HCT116 (cell line): ENCODE data around the gene PLEKHG5.

Experiments used
- CEBPB ChIP-seq: IDR thresholded peaks from 2 replicates; pipeline ENCODE4 v1.6.1; 2012; ENCODE audit warnings: low read depth
- CTCF ChIP-seq, 3 experiments: fragments of 200-600 bp in 1 of 3; sonication (generic) in 1 of 3; IDR thresholded peaks in 2 of 3; conservative IDR thresholded peaks in 1 of 3; 2 replicates each; pipeline ENCODE4 v1.5.1; 2012 to 2017; ENCODE audit warnings: low read depth in 2 of 3, low read length in 2 of 3, antibody characterized with exemption in 1 of 3, borderline replicate concordance in 1 of 3, control low read depth in 1 of 3, mild to moderate bottlenecking in 1 of 3, mixed read lengths in 1 of 3, mixed run types in 1 of 3, moderate library complexity in 1 of 3; ENCODE audit not compliant: insufficient read depth in 1 of 3
- ELF1 ChIP-seq: IDR thresholded peaks from 2 replicates; pipeline ENCODE4 v1.6.1; 2012; ENCODE audit warnings: low read depth, borderline replicate concordance
- POLR2A ChIP-seq: IDR thresholded peaks from 2 replicates; pipeline ENCODE4 v1.7.0; 2011; ENCODE audit warnings: borderline replicate concordance; ENCODE audit not compliant: insufficient read depth, insufficient read length; ENCODE audit errors: extremely low read depth
- RAD21 ChIP-seq: IDR thresholded peaks from 2 replicates; pipeline ENCODE4 v1.6.1; 2012; ENCODE audit warnings: low read depth, mild to moderate bottlenecking
- SIN3A ChIP-seq: IDR thresholded peaks from 2 replicates; pipeline ENCODE4 v1.6.1; 2012; ENCODE audit warnings: low read depth
- YY1 ChIP-seq: IDR thresholded peaks from 2 replicates; pipeline ENCODE4 v1.6.1; 2011; ENCODE audit warnings: low read length, low read depth, moderate library complexity, mild to moderate bottlenecking; ENCODE audit not compliant: insufficient replicate concordance; ENCODE audit errors: extremely low read depth
- ZFX ChIP-seq: fragments of 450-650 bp; IDR thresholded peaks from 2 replicates; pipeline ENCODE4 v1.6.1; 2017
- TF ChIP-seq, protein P1 (sequence below): IDR thresholded peaks from 2 replicates; pipeline ENCODE4 v1.6.1; 2012

DNA sequence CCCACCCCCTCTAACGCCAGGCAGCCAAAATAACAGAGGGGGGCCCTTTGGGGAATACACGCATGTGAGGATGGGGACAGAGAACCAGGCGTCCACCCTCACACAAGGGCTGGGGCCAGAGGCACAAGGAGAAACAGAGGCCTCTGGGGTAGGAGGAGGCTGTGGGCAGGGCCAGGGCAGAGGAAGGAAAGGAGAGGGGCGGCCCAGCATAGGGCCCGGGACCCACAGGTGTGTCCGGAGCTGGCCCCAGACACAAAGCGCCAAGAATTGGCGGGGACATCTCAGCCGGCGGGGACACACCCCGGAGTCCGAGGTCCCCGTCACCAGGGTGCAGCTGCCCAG, 6.7 kb downstream of the PLEKHG5 start:
- no peak for TF ChIP-seq YY1
- no peak for TF ChIP-seq POLR2A
- TF ChIP-seq CEBPB = no peak
- TF ChIP-seq CTCF (IDR thresholded peaks at IDR 0.05 in 2 of 3, conservative IDR thresholded peaks at IDR 0.05 in 1 of 3; ENCODE audit: borderline replicate concordance in 1 of 3, insufficient read depth in 1 of 3, low read depth in 2 of 3, low read length in 2 of 3) = no peak
- TF ChIP-seq, protein P1, sequence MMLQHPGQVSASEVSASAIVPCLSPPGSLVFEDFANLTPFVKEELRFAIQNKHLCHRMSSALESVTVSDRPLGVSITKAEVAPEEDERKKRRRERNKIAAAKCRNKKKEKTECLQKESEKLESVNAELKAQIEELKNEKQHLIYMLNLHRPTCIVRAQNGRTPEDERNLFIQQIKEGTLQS = no peak
- TF ChIP-seq SIN3A = no peak
- TF ChIP-seq ZFX = no peak
- no peak for TF ChIP-seq ELF1
- no peak for TF ChIP-seq RAD21
